Loucy (cell line): Measurements from ENCODE around the gene COL9A2.

Experiments used
- EZH2phosphoT487 ChIP-seq: fragments of 200-600 bp; IDR thresholded peaks from 2 replicates; pipeline ENCODE4 v1.6.1; 2018; ENCODE audit warnings: antibody characterized with exemption, mild to moderate bottlenecking, moderate library complexity, borderline replicate concordance
- TF ChIP-seq, protein P1 (sequence below): fragments of 200-600 bp; sonication (generic); conservative IDR thresholded peaks from 2 replicates; pipeline ENCODE4 v1.5.1; 2014; ENCODE audit warnings: mild to moderate bottlenecking, antibody characterized with exemption, low read length

DNA sequence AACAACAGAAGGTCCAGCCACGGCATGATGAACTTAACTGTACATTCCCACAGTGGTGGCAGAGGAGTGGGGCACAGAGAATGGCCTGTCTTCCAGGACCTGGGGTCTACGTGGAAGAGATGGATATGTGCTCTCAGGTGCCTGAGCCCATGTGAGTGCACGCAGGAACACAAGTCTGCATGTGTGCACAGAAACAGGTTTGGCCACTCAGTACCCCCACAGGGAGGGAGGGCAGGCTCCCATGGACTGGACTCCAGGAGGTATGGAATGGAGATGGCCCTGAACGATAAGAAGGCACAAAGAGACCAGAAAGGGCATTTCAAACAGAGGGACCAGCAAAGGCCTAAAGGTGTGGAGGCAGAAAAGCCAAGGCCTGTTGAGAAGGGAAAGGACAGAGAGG lies 10.8 kb downstream of the COL9A2 start:
- TF ChIP-seq, protein P1, sequence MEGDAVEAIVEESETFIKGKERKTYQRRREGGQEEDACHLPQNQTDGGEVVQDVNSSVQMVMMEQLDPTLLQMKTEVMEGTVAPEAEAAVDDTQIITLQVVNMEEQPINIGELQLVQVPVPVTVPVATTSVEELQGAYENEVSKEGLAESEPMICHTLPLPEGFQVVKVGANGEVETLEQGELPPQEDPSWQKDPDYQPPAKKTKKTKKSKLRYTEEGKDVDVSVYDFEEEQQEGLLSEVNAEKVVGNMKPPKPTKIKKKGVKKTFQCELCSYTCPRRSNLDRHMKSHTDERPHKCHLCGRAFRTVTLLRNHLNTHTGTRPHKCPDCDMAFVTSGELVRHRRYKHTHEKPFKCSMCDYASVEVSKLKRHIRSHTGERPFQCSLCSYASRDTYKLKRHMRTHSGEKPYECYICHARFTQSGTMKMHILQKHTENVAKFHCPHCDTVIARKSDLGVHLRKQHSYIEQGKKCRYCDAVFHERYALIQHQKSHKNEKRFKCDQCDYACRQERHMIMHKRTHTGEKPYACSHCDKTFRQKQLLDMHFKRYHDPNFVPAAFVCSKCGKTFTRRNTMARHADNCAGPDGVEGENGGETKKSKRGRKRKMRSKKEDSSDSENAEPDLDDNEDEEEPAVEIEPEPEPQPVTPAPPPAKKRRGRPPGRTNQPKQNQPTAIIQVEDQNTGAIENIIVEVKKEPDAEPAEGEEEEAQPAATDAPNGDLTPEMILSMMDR: no peak
- TF ChIP-seq EZH2phosphoT487: no peak
